PC-9 (cell line): Measurements from ENCODE around the gene ADAM19.

ENCODE experiments used
- EZH2 ChIP-seq: fragments of 200-600 bp; sonication (generic); IDR thresholded peaks from 2 replicates; pipeline ENCODE4 v1.8.0; 2017; ENCODE audit warnings: antibody characterized with exemption, low read depth
- TF ChIP-seq, protein P1 (sequence below): fragments of 200-600 bp; sonication (generic); conservative IDR thresholded peaks from 2 replicates; pipeline ENCODE4 v1.6.1; 2017; ENCODE audit warnings: mixed run types, antibody characterized with exemption, mild to moderate bottlenecking, moderate library complexity

DNA sequence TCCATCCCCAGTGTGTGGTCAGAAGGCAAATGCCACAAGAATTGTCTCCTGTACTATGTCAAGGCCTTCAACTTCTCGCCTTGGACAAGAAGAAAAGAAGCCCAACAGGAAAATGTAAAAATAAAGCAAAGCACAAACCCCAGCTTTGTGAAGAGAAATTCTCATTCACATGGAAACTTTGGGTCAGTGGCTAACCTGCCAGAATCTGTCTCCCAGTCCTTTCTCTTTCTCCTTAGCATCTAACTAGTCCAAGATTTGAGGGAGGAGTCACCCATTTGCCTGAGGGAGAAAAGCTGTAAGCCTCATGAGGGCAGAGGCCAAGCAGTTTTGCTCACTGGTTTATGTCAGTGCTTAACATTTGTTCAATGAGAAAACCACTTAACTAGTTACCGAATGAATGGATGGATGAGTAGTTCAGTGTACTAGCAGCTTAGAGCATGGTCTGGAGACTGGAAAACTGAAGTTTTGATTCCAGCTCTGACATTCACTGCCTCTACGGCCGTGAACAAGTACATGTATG is 36.0 kb downstream of the ADAM19 start:
- TF ChIP-seq EZH2, result no peak
- TF ChIP-seq, protein P1, sequence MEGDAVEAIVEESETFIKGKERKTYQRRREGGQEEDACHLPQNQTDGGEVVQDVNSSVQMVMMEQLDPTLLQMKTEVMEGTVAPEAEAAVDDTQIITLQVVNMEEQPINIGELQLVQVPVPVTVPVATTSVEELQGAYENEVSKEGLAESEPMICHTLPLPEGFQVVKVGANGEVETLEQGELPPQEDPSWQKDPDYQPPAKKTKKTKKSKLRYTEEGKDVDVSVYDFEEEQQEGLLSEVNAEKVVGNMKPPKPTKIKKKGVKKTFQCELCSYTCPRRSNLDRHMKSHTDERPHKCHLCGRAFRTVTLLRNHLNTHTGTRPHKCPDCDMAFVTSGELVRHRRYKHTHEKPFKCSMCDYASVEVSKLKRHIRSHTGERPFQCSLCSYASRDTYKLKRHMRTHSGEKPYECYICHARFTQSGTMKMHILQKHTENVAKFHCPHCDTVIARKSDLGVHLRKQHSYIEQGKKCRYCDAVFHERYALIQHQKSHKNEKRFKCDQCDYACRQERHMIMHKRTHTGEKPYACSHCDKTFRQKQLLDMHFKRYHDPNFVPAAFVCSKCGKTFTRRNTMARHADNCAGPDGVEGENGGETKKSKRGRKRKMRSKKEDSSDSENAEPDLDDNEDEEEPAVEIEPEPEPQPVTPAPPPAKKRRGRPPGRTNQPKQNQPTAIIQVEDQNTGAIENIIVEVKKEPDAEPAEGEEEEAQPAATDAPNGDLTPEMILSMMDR, result no peak
